OCI-LY1 (cell line): ENCODE results near the gene CD79B.
A peak's percentile ranks its signal among the peaks of the same experiment; 100 is the strongest.
"Not testable (repeated sequence)": the region's sequence is repeated elsewhere in the genome, so short reads cannot be mapped to it uniquely, and the experiment has no call there.

ENCODE experiments used
- H2AFZ ChIP-seq: fragments of 200-600 bp; sonication (generic), shearing (Covaris generic); 2 replicates; pipeline ENCODE4 v1.6.0; 2014; ENCODE audit warnings: antibody characterized with exemption, mild to moderate bottlenecking, low read length
- H3F3A ChIP-seq: fragments of 200-600 bp; sonication (generic), shearing (Covaris generic); 2 replicates; pipeline ENCODE4 v1.6.0; 2014; ENCODE audit warnings: mild to moderate bottlenecking, antibody characterized with exemption, low read length, moderate library complexity; ENCODE audit not compliant: insufficient read depth
- H3K27ac ChIP-seq: fragments of 200-600 bp; sonication (generic); 2 replicates; pipeline ENCODE4 v1.5.1; 2014; ENCODE audit warnings: low read length, mixed run types, mild to moderate bottlenecking, low read depth; ENCODE audit not compliant: poor library complexity, severe bottlenecking
- H3K27me3 ChIP-seq: fragments of 200-600 bp; sonication (generic); 2 replicates; pipeline ENCODE4 v1.6.0; 2014; ENCODE audit warnings: antibody characterized with exemption, mild to moderate bottlenecking, low read length, moderate library complexity; ENCODE audit not compliant: insufficient read depth
- H3K36me3 ChIP-seq: fragments of 200-600 bp; sonication (generic); 2 replicates; pipeline ENCODE4 v1.6.1; 2014; ENCODE audit warnings: mild to moderate bottlenecking, antibody characterized with exemption, low read length, moderate library complexity, mixed read lengths; ENCODE audit not compliant: insufficient read depth
- H3K4me1 ChIP-seq: fragments of 200-600 bp; sonication (generic); 2 replicates; pipeline ENCODE4 v1.5.1; 2014; ENCODE audit warnings: mild to moderate bottlenecking, low read length, moderate library complexity; ENCODE audit not compliant: insufficient read depth, severe bottlenecking
- H3K4me2 ChIP-seq: fragments of 200-600 bp; sonication (generic), shearing (Covaris generic); 2 replicates; pipeline ENCODE4 v1.6.1; 2014; ENCODE audit warnings: low read length
- H3K4me3 ChIP-seq: fragments of 200-600 bp; sonication (generic); 2 replicates; pipeline ENCODE4 v1.5.1; 2014; ENCODE audit warnings: low read length, low read depth, mild to moderate bottlenecking, mixed read lengths; ENCODE audit not compliant: poor library complexity, severe bottlenecking
- H3K79me2 ChIP-seq: fragments of 200-600 bp; shearing (Covaris generic); 2 replicates; pipeline ENCODE4 v1.6.1; 2016; ENCODE audit warnings: mixed run types, low read length, mixed read lengths; ENCODE audit not compliant: insufficient read depth
- H3K9ac ChIP-seq: fragments of 200-600 bp; sonication (generic), shearing (Covaris generic); 2 replicates; pipeline ENCODE4 v1.6.1; 2014; ENCODE audit warnings: mild to moderate bottlenecking, low read length, mixed read lengths
- H3K9me2 ChIP-seq: fragments of 200-600 bp; sonication (generic), shearing (Covaris generic); 2 replicates; pipeline ENCODE4 v1.6.1; 2014; ENCODE audit warnings: low read depth, mild to moderate bottlenecking, low read length, mixed read lengths
- H3K9me3 ChIP-seq: fragments of 200-600 bp; shearing (Covaris generic); 2 replicates; pipeline ENCODE4 v1.6.1; 2014; ENCODE audit warnings: low read length, mixed read lengths
- H4K20me1 ChIP-seq: fragments of 200-600 bp; sonication (generic), shearing (Covaris generic); 2 replicates; pipeline ENCODE4 v1.6.0; 2016; ENCODE audit warnings: mild to moderate bottlenecking, low read length; ENCODE audit not compliant: insufficient read depth
- EZH2 ChIP-seq: fragments of 200-600 bp; sonication (generic), shearing (Covaris generic); IDR thresholded peaks from 2 replicates; pipeline ENCODE4 v1.8.0; 2017; ENCODE audit warnings: borderline replicate concordance, mixed run types, mild to moderate bottlenecking, antibody characterized with exemption, low read length, moderate library complexity, mixed read lengths
- TF ChIP-seq, protein P1 (sequence below): fragments of 200-600 bp; sonication (generic), shearing (Covaris generic); IDR thresholded peaks from 2 replicates; pipeline ENCODE4 v1.5.1; 2017; ENCODE audit warnings: mild to moderate bottlenecking, antibody characterized with exemption, low read length, moderate library complexity, mixed read lengths

The CD79B gene

DNA sequence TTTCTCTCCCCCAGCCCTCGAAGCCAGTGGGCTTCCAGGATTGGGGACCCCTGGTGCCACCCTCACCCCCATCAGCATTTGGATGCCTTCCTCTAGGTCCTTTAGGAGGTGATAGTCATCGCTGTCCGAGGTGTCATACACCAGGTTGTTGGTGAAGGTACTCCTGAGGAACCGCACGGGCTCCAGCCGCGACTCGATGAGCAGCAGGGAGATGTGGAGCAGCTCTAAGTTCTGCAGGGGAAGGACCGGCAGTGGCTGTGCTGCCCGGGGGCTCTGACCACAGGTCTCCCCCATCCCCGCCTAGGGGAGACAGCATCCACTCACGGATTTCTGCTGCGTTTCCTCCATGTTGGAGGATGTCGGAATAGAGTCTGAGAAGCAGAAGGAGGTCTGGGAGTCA is 22.0 kb downstream of the CD79B start:
- Histone ChIP-seq H3K9ac (no peak overlapping the region), H4K20me1 (no peaks in the 10 kb centered on the region), H3F3A (no peaks in the 10 kb centered on the region), H3K27ac (no peak overlapping the region), H2AFZ (no peak overlapping the region), H3K36me3 (no peaks in the 10 kb centered on the region), H3K9me2 (no peaks in the 10 kb centered on the region), H3K4me3 (no peak overlapping the region), H3K9me3 (no peaks in the 10 kb centered on the region), H3K4me2 (no peak overlapping the region), H3K79me2 (no peaks in the 10 kb centered on the region), H3K4me1 (no peaks in the 10 kb centered on the region), H3K27me3 (no peaks in the 10 kb centered on the region; the same call in 1 of the 2 replicates)
- no peak for TF ChIP-seq EZH2
- TF ChIP-seq, protein P1, sequence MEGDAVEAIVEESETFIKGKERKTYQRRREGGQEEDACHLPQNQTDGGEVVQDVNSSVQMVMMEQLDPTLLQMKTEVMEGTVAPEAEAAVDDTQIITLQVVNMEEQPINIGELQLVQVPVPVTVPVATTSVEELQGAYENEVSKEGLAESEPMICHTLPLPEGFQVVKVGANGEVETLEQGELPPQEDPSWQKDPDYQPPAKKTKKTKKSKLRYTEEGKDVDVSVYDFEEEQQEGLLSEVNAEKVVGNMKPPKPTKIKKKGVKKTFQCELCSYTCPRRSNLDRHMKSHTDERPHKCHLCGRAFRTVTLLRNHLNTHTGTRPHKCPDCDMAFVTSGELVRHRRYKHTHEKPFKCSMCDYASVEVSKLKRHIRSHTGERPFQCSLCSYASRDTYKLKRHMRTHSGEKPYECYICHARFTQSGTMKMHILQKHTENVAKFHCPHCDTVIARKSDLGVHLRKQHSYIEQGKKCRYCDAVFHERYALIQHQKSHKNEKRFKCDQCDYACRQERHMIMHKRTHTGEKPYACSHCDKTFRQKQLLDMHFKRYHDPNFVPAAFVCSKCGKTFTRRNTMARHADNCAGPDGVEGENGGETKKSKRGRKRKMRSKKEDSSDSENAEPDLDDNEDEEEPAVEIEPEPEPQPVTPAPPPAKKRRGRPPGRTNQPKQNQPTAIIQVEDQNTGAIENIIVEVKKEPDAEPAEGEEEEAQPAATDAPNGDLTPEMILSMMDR = no peak

DNA sequence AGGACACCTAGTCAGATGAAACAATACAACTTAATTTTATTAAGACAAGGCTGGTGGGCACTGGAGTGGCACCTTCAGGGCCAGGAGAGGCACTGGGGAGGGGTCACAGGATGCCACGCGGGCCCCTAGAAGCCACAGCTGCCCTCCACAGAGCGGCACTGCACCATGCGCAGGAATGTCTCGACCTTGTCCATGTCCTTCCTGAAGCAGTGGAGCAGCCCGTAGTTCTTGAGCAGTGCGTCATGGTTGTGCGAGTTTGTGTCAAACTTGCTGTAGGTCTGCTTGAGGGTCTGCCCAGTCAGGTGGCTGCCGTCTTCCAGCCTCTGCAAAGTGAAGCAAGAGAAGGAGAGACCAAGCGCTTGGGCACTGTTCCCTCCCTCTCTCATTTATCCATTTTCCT is 22.5 kb downstream of the CD79B start:
- H3K9me2 ChIP-seq, H3K27me3 ChIP-seq, H4K20me1 ChIP-seq, H3K27ac ChIP-seq, H3F3A ChIP-seq, H3K79me2 ChIP-seq, H3K9ac ChIP-seq, H3K9me3 ChIP-seq, H3K4me2 ChIP-seq, H3K4me1 ChIP-seq, H2AFZ ChIP-seq, H3K36me3 ChIP-seq, H3K4me3 ChIP-seq: not testable (repeated sequence)

DNA sequence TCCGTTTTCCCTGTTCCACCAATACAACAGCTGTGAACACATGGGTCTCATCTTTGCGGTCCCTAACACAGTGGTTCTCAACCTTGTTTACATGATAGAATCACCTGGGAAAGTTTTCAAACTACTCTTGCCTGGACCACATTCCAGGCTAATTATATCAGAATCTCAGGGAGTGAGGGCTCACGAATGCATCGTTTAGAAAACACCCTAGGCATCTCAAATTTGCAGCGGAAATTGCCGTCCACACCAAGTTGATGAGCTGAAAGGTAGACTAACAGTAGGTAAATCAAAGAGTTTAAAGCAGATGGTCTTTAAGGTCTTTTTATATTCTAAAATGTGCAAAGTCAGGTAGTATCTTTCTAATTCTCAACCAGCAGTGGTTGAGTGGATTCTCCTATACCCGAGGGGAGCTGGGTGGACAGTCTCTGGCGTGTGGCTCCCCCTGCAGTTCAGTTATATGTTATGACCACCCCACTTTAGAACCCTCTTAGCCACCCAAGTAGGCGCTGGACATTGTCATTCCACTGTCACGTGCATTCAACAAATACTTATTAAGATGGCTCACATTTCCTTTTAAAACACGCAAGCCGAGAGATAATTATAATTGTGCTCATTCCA is 24.9 kb downstream of the CD79B start:
- H3K9ac ChIP-seq, H3K4me3 ChIP-seq, H3K9me3 ChIP-seq, H3K4me2 ChIP-seq, H3K4me1 ChIP-seq, H3K36me3 ChIP-seq, H3K27ac ChIP-seq, H4K20me1 ChIP-seq, H3K9me2 ChIP-seq, H3K79me2 ChIP-seq, H3K27me3 ChIP-seq, H3F3A ChIP-seq, H2AFZ ChIP-seq: not testable (repeated sequence)
- TF ChIP-seq, protein P1 = peak; percentile 17; the same call in 1 of the 2 replicates

DNA sequence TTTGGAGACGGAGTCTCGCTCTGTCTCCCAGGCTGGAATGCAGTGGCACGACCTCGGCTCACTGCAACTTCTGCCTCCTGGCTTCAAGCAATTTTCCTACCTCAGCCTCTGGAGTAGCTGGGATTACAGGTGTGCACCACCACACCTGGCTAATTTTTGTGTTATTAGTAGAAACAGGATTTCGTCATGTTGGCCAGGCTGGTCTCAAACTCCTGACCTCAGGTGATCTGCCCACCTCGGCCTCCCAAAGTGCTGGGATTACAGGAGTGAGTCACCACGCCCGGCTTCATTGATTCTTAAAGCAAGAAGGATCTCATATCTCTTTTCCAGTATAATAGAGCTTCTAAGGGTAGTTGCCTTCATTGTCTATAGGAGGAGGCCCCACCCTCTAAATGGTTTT is 27.3 kb downstream of the CD79B start:
- not testable (repeated sequence) for H3K4me2 ChIP-seq, H3K36me3 ChIP-seq, H3K27me3 ChIP-seq, H3K4me3 ChIP-seq, H4K20me1 ChIP-seq, H3K9ac ChIP-seq, H3K9me3 ChIP-seq, H2AFZ ChIP-seq, H3F3A ChIP-seq, H3K79me2 ChIP-seq, H3K4me1 ChIP-seq, H3K9me2 ChIP-seq, H3K27ac ChIP-seq
